AG10803 (cell line): Measurements from ENCODE around the gene GHDC.
"Not testable (repeated sequence)": the region's sequence is repeated elsewhere in the genome, so short reads cannot be mapped to it uniquely, and the experiment has no call there.

Experiments
- DNase-seq: peaks from one replicate; pipeline ENCODE4 v3.0.0; 2010; ENCODE audit warnings: low read depth
- H3K4me3 ChIP-seq: 2 replicates; pipeline ENCODE4 v1.5.1; 2011; ENCODE audit warnings: mild to moderate bottlenecking, low read length, control low read depth
- CTCF ChIP-seq: conservative IDR thresholded peaks from 2 replicates; pipeline ENCODE4 v1.5.1; 2011; ENCODE audit warnings: mild to moderate bottlenecking, low read length, control low read depth, inconsistent platforms

Gene GHDC

DNA sequence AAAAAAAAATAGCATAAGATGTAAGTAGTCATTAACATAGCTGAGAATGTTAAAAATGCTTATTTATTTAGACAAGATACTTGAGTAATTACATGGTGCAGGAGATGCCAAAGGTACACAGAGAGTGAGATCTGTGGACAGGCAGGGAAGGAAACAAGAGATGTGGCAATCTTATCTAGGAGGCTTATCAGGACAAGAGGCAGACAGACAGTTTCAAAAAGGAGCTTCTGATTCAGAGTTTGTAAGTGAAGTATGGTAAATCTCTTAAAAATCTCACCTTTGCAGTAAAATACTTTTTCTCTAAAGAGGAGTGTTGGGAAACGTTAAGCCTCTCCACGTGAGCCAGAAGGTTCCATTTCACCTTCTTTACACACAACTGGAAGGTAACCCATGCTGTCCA lies 19.9 kb upstream of the GHDC start:
- no peak for DNase-seq
- TF ChIP-seq CTCF, result no peak
- H3K4me3 ChIP-seq, result no peak overlapping the region

DNA sequence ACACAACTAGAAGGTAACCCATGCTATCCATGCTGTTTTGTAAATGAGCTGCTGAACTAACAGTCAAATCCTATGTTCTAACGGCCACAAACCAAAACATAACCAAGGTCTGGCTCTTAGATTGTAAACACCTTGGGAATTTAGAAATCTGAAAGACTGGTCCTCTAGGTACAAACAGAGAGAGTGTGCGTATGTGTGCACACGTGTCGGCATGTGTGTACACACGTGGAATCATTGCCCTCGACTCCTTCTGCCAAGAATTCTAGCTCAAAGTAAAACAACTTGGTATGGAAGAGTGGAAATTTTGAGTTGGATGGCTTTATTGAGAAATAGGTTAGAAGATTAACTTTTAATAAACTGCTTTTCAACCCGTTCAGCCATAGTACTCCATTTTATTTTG lies 18.1 kb upstream of the GHDC start:
- no peak overlapping the region for H3K4me3 ChIP-seq
- TF ChIP-seq CTCF, result no peak
- DNase-seq, result peak; percentile 26

- peak; percentile 78 for DNase-seq
Measured at GRCh38 chr17:42211921-42212341, 17.6 kb upstream of the GHDC start.

DNA sequence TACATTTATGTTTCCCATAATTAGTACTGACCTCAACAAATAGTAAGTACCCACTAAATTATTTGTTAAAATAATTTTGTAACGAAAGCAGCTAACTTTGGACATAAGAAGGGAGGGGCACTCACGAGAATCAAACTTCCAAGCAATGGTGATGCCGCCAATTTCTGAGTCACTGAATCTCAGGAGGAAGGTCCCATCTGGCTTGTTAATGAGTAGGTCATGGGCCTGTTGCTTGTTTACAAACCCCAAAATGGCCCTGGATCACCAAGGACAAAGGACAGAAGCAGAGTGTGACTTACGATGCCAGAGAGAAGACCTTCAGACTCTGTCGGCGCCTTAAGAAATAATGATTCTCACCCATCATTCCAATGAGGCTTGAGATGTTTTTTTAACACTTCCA lies 15.8 kb upstream of the GHDC start:
- TF ChIP-seq CTCF, result no peak
- no peak overlapping the region for H3K4me3 ChIP-seq
- no peak for DNase-seq

More at GRCh38 chr17:42211921-42212341, 17.6 kb upstream of the GHDC start:
- not testable (repeated sequence) for H3K4me3 ChIP-seq

GRCh38 chr17:42206153-42206612 lies 11.9 kb upstream of the GHDC start:
- H3K4me3 ChIP-seq, DNase-seq: not testable (repeated sequence)

DNA sequence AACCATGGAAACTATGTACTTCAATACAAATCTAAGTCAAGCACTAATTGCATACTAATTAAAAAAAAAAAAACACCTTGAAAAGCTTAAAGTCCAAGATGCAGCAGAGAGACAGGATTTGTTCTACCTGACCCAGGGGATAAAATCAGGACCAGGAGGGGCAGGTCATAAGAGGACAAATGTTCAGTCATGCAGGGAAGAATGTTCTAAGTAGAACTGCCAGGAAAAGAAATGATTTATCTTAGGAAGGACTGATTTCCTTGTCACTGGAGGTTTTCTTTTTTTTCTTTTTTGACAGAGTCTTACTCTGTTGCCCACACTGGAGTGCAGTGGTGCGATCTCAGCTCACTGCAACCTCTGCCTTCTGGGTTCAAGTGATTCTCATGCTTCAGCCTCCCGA lies 9.1 kb upstream of the GHDC start:
- TF ChIP-seq CTCF, result no peak
- DNase-seq, result no peak

DNA sequence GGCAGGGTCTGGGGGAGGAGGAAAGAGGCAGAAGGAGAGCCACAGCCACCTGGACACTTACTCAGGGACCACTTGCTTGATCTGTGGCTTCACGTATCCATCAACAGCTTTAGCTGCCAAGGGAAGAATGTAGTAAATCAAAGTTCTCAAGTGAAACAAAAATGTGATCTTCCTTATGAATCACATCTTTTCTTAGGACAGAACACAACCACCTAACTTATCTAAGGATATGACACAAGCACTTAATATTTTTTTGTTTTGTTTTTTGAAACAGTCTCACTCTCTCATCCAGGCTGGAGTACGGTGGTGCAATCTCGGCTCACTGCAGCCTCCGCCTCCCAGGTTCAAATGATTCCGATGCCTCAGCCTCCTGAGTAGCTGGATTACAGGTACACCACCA lies 8.4 kb upstream of the GHDC start:
- H3K4me3 ChIP-seq, result no peak overlapping the region
- no peak for DNase-seq
- no peak for TF ChIP-seq CTCF

More for the DNA sequence above, 9.1 kb upstream of the GHDC start:
- no peak overlapping the region for H3K4me3 ChIP-seq

- TF ChIP-seq CTCF, result no peak
- no peak overlapping the region for H3K4me3 ChIP-seq
- no peak for DNase-seq
Measured at GRCh38 chr17:42202159-42202558, 7.9 kb upstream of the GHDC start.

DNA sequence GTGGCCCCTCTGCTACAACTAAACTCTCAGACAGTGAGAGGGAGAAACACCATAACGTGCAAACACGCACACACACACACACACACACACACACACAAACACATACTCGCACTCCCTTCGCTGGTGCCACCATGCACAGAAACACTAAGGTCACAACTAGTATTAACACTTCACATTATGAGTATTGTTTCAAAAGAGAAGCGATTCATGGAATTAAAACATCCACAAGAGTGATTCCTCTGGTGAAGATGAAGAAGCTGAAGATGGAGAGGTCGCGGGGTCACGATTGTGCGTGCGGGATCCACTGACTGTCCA lies 7.1 kb upstream of the GHDC start:
- TF ChIP-seq CTCF, result no peak
- no peak overlapping the region for H3K4me3 ChIP-seq

More for the DNA sequence above, 7.1 kb upstream of the GHDC start:
- no peak for DNase-seq
